Neural cell (in vitro differentiated cells): ENCODE data around the gene KLK7.

Experiments
- EP300 ChIP-seq: fragments of 450-650 bp; conservative IDR thresholded peaks from 2 replicates; pipeline ENCODE4 v1.6.1; 2014; ENCODE audit warnings: antibody characterized with exemption, mild to moderate bottlenecking, moderate library complexity; ENCODE audit not compliant: poor library complexity, severe bottlenecking
- EZH2 ChIP-seq: fragments of 200-600, 300-800 bp; shearing (Covaris generic), sonication (generic); IDR thresholded peaks from 2 replicates; pipeline ENCODE4 v1.6.1; 2014; ENCODE audit warnings: antibody characterized with exemption, low read length, borderline replicate concordance, mild to moderate bottlenecking; ENCODE audit not compliant: insufficient read depth, poor library complexity, severe bottlenecking
- MXI1 ChIP-seq: fragments of 450-650 bp; conservative IDR thresholded peaks from 2 replicates; pipeline ENCODE4 v1.6.1; 2014; ENCODE audit warnings: antibody characterized with exemption, mild to moderate bottlenecking; ENCODE audit not compliant: poor library complexity, severe bottlenecking
- POLR2AphosphoS5 ChIP-seq: IDR thresholded peaks from 2 replicates; pipeline ENCODE4 v1.6.1; 2012
- RAD21 ChIP-seq: fragments of 450-650 bp; conservative IDR thresholded peaks from 2 replicates; pipeline ENCODE4 v1.6.1; 2014; ENCODE audit warnings: antibody characterized with exemption, mild to moderate bottlenecking, moderate library complexity
- REST ChIP-seq: IDR thresholded peaks from 2 replicates; pipeline ENCODE4 v1.6.1; 2012; ENCODE audit warnings: borderline replicate concordance
- SMC3 ChIP-seq: fragments of 450-650 bp; conservative IDR thresholded peaks from 2 replicates; pipeline ENCODE4 v1.6.1; 2014; ENCODE audit warnings: antibody characterized with exemption, mild to moderate bottlenecking, moderate library complexity; ENCODE audit not compliant: poor library complexity
- TAF1 ChIP-seq: IDR thresholded peaks from 2 replicates; pipeline ENCODE4 v1.6.1; 2012; ENCODE audit warnings: low read depth
- TF ChIP-seq, protein P1 (sequence below): fragments of 450-650 bp; IDR thresholded peaks from 2 replicates; pipeline ENCODE4 v1.5.1; 2014; ENCODE audit warnings: antibody characterized with exemption, mild to moderate bottlenecking, moderate library complexity; ENCODE audit not compliant: poor library complexity, severe bottlenecking

GRCh38 chr19:50928831-50929230, 54.9 kb downstream of the KLK7 start:
- TF ChIP-seq, protein P1, sequence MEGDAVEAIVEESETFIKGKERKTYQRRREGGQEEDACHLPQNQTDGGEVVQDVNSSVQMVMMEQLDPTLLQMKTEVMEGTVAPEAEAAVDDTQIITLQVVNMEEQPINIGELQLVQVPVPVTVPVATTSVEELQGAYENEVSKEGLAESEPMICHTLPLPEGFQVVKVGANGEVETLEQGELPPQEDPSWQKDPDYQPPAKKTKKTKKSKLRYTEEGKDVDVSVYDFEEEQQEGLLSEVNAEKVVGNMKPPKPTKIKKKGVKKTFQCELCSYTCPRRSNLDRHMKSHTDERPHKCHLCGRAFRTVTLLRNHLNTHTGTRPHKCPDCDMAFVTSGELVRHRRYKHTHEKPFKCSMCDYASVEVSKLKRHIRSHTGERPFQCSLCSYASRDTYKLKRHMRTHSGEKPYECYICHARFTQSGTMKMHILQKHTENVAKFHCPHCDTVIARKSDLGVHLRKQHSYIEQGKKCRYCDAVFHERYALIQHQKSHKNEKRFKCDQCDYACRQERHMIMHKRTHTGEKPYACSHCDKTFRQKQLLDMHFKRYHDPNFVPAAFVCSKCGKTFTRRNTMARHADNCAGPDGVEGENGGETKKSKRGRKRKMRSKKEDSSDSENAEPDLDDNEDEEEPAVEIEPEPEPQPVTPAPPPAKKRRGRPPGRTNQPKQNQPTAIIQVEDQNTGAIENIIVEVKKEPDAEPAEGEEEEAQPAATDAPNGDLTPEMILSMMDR: no peak
- TF ChIP-seq REST: no peak
- no peak for TF ChIP-seq EP300
- TF ChIP-seq EZH2: no peak
- TF ChIP-seq POLR2AphosphoS5: no peak
- no peak for TF ChIP-seq RAD21
- no peak for TF ChIP-seq TAF1
- no peak for TF ChIP-seq MXI1
- no peak for TF ChIP-seq SMC3
